HT1080 (cell line): ENCODE results near the gene SPINK7. TPM values are rescaled to one million over a fixed set of nuclear protein-coding genes. Genes with fewer than 3 reads are reported as not detected.

Experiments used
- DNase-seq: peaks from one replicate; pipeline ENCODE4 v3.0.0-alpha.2; 2015; ENCODE audit warnings: low read depth
- total RNA-seq: library from RNA; depleted of rRNA; stranded (reverse); fragments of >200 nt; shearing (Covaris generic); gene quantifications from 2 replicates; pipeline ENCODE4 v1.2.3, GENCODE V29; 2014; rRNA removed

Gene SPINK7
- total RNA-seq, 1 experiment from 2014 or later = not detected

- DNase-seq = no peak
Observed at GRCh38 chr5:148343603-148344487, 31.6 kb downstream of the SPINK7 start.

- DNase-seq = no peak
Observed at GRCh38 chr5:148347706-148348105, 35.5 kb downstream of the SPINK7 start.

- DNase-seq = no peak
Observed at GRCh38 chr5:148352696-148353095, 40.5 kb downstream of the SPINK7 start.

- no peak for DNase-seq
Observed at GRCh38 chr5:148353634-148354033, 41.4 kb downstream of the SPINK7 start.

- no peak for DNase-seq
Observed at GRCh38 chr5:148364343-148364742, 52.1 kb downstream of the SPINK7 start.

Other genes with a start within 250 kb of the SPINK7 start
- not detected in 2 replicates for gene SPINK5, start 248.4 kb upstream of the SPINK7 start, total RNA-seq
- gene SPINK14, start 143.9 kb upstream of the SPINK7 start, total RNA-seq = not detected in 2 replicates
- gene SPINK6, start 109.4 kb upstream of the SPINK7 start, total RNA-seq = 1.2 TPM in 1 of 2 replicates, not detected in the other
- gene MARCOL, start 73.9 kb upstream of the SPINK7 start, total RNA-seq = not detected in 2 replicates
- 0.30 TPM in 1 of 2 replicates, not detected in the other for gene SPINK13, start 43.6 kb upstream of the SPINK7 start, total RNA-seq
- gene SPINK9, start 23.1 kb downstream of the SPINK7 start, total RNA-seq = not detected in 2 replicates
- gene FBXO38, start 71.5 kb downstream of the SPINK7 start, total RNA-seq = 32.2 and 35.3 TPM in 2 replicates